ENCODE data around the gene PRKN.

DNA sequence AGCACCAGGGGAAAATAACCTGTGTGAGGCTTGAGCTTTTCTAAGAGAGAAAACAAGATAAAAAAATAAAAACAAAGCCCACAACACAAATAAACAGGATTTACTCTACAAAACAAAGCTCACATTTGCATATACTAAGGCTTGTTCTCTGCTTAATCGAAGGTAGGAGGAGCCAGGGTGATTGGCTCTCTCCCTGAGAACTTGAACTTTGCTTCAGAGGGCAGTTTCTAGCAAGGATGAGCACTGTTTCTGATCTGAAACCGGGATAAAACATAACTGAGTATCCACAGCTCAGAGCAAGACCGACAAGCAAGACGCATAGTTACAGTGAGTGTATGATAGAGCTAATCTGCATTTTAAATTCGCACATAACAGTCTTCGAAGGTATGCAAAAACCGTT, 200.6 kb downstream of the PRKN start:
- TF ChIP-seq, protein P1, sequence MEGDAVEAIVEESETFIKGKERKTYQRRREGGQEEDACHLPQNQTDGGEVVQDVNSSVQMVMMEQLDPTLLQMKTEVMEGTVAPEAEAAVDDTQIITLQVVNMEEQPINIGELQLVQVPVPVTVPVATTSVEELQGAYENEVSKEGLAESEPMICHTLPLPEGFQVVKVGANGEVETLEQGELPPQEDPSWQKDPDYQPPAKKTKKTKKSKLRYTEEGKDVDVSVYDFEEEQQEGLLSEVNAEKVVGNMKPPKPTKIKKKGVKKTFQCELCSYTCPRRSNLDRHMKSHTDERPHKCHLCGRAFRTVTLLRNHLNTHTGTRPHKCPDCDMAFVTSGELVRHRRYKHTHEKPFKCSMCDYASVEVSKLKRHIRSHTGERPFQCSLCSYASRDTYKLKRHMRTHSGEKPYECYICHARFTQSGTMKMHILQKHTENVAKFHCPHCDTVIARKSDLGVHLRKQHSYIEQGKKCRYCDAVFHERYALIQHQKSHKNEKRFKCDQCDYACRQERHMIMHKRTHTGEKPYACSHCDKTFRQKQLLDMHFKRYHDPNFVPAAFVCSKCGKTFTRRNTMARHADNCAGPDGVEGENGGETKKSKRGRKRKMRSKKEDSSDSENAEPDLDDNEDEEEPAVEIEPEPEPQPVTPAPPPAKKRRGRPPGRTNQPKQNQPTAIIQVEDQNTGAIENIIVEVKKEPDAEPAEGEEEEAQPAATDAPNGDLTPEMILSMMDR (IDR thresholded peaks at IDR 0.05): no peak
- no peak for TF ChIP-seq POLR2A (IDR thresholded peaks at IDR 0.05)
